ENCODE data around the gene MEIS1.
A peak's percentile ranks its signal among the peaks of the same experiment; 100 is the strongest.

The MEIS1 gene

GRCh38 chr2:66496670-66497420 is 61.9 kb downstream of the MEIS1 start:
- no peak for TF ChIP-seq CTCF (IDR thresholded peaks at IDR 0.05; ENCODE audit: unreplicated experiment in 3 of 3)
- Mint-ChIP-seq H3K27ac (peak overlapping the region; percentile 33 to 64 (median 55)), H3K27me3 (ENCODE audit: low read depth) (no peaks in the 10 kb centered on the region), H3K4me1 (peaks cover 71% of the 10 kb centered on the region), H3K9me3 (no peaks in the 10 kb centered on the region), H3K4me3 (no peak overlapping the region), H3K36me3 (ENCODE audit: low read depth) (peaks cover 78% of the 10 kb centered on the region)

- peaks cover 64% of the 10 kb centered on the region for H3K4me1 Mint-ChIP-seq
- peaks cover 78% of the 10 kb centered on the region for H3K36me3 Mint-ChIP-seq (ENCODE audit: low read depth)
- no peak overlapping the region for H3K4me3 Mint-ChIP-seq
- no peak for TF ChIP-seq CTCF (IDR thresholded peaks at IDR 0.05; ENCODE audit: unreplicated experiment in 3 of 3)
- H3K9me3 Mint-ChIP-seq = no peaks in the 10 kb centered on the region
- no peaks in the 10 kb centered on the region for H3K27me3 Mint-ChIP-seq (ENCODE audit: low read depth)
- peak overlapping the region; percentile 5 to 42 (median 33) for H3K27ac Mint-ChIP-seq
These were observed 62.7 kb downstream of the MEIS1 start for GRCh38 chr2:66497431-66498288.

- Mint-ChIP-seq H3K36me3 (ENCODE audit: low read depth) (peaks cover 77% of the 10 kb centered on the region), H3K27me3 (ENCODE audit: low read depth) (no peaks in the 10 kb centered on the region), H3K9me3 (no peaks in the 10 kb centered on the region), H3K4me1 (peaks cover 60% of the 10 kb centered on the region), H3K27ac (peak overlapping the region; percentile 5 to 42 (median 33)), H3K4me3 (no peak overlapping the region)
- TF ChIP-seq CTCF (IDR thresholded peaks at IDR 0.05; ENCODE audit: unreplicated experiment in 3 of 3) = no peak
These were observed 63.5 kb downstream of the MEIS1 start for GRCh38 chr2:66498289-66498975.

GRCh38 chr2:66501267-66501666 is 66.3 kb downstream of the MEIS1 start:
- Mint-ChIP-seq H3K27me3 (ENCODE audit: low read depth) (no peaks in the 10 kb centered on the region), H3K36me3 (ENCODE audit: low read depth) (peaks cover 61% of the 10 kb centered on the region), H3K4me3 (no peak overlapping the region), H3K27ac (no peak overlapping the region), H3K9me3 (no peaks in the 10 kb centered on the region), H3K4me1 (peaks cover 51% of the 10 kb centered on the region)
- no peak for TF ChIP-seq CTCF (IDR thresholded peaks at IDR 0.05; ENCODE audit: unreplicated experiment in 3 of 3)

GRCh38 chr2:66506265-66506664 is 71.3 kb downstream of the MEIS1 start:
- Mint-ChIP-seq H3K9me3 (no peaks in the 10 kb centered on the region), H3K36me3 (ENCODE audit: low read depth) (peaks cover 33% of the 10 kb centered on the region), H3K4me1 (peaks cover 55% of the 10 kb centered on the region), H3K27ac (peak overlapping the region; percentile 0 to 77 (median 20)), H3K4me3 (peak overlapping the region in 1 of 3 experiments; percentile 1), H3K27me3 (ENCODE audit: low read depth) (no peaks in the 10 kb centered on the region)
- no peak for TF ChIP-seq CTCF (IDR thresholded peaks at IDR 0.05; ENCODE audit: unreplicated experiment in 3 of 3)
